GM18867 (cell line): ENCODE data around the gene DNAJC25.

ENCODE experiments used
- ATAC-seq: cut with Tn5 transposase; IDR thresholded peaks from one replicate; pipeline ENCODE4 v1.9.1; 2021; ENCODE audit warnings: mild to moderate bottlenecking, moderate library complexity; ENCODE audit not compliant: unreplicated experiment

Gene DNAJC25

GRCh38 chr9:111627260-111627963, 3.7 kb upstream of the DNAJC25 start:
- no peak for ATAC-seq

GRCh38 chr9:111628411-111628810, 2.7 kb upstream of the DNAJC25 start:
- no peak for ATAC-seq

- peak; percentile 27 for ATAC-seq
Measured at GRCh38 chr9:111630182-111630963, 761 bp upstream of the DNAJC25 start.

GRCh38 chr9:111630964-111631213, 245 bp upstream of the DNAJC25 start:
- no peak for ATAC-seq

- no peak for ATAC-seq
Measured at GRCh38 chr9:111632060-111632459, 926 bp downstream of the DNAJC25 start.

GRCh38 chr9:111632695-111633388, 1.7 kb downstream of the DNAJC25 start:
- ATAC-seq: no peak

- ATAC-seq: no peak
Measured at GRCh38 chr9:111633389-111633736, 2.2 kb downstream of the DNAJC25 start.

GRCh38 chr9:111634860-111635259, 3.7 kb downstream of the DNAJC25 start:
- no peak for ATAC-seq

- ATAC-seq: no peak
Measured at GRCh38 chr9:111637421-111637950, 6.4 kb downstream of the DNAJC25 start.

- no peak for ATAC-seq
Measured at GRCh38 chr9:111644195-111644772, 13.2 kb downstream of the DNAJC25 start.

GRCh38 chr9:111645806-111646205, 14.7 kb downstream of the DNAJC25 start:
- no peak for ATAC-seq

GRCh38 chr9:111646417-111646816, 15.3 kb downstream of the DNAJC25 start:
- no peak for ATAC-seq

GRCh38 chr9:111648066-111648465, 16.9 kb downstream of the DNAJC25 start:
- ATAC-seq: no peak

GRCh38 chr9:111649016-111649415, 17.9 kb downstream of the DNAJC25 start:
- ATAC-seq: no peak

GRCh38 chr9:111657051-111657450, 25.9 kb downstream of the DNAJC25 start:
- no peak for ATAC-seq

GRCh38 chr9:111658943-111659342, 27.8 kb downstream of the DNAJC25 start:
- ATAC-seq: no peak

- no peak for ATAC-seq
Measured at GRCh38 chr9:111659691-111660090, 28.6 kb downstream of the DNAJC25 start.

GRCh38 chr9:111661150-111661801, 30.1 kb downstream of the DNAJC25 start, which contains the start of gene GNG10:
TSS of gene GNG10 (plus strand) at chr9:111661605. CDS start at chr9:111661635, 30 bp downstream.
- peak; percentile 94 for ATAC-seq

GRCh38 chr9:111661802-111662521, 30.8 kb downstream of the DNAJC25 start:
- ATAC-seq: peak; percentile 27
